GM12872 (cell line): Measurements from ENCODE around the gene ST3GAL2.

ENCODE experiments used
- TF ChIP-seq, protein P1 (sequence below): IDR thresholded peaks from 3 replicates; pipeline ENCODE4 v1.5.1; 2011; ENCODE audit warnings: low read depth, mild to moderate bottlenecking, low read length, moderate library complexity; ENCODE audit not compliant: insufficient read depth

Gene ST3GAL2

DNA sequence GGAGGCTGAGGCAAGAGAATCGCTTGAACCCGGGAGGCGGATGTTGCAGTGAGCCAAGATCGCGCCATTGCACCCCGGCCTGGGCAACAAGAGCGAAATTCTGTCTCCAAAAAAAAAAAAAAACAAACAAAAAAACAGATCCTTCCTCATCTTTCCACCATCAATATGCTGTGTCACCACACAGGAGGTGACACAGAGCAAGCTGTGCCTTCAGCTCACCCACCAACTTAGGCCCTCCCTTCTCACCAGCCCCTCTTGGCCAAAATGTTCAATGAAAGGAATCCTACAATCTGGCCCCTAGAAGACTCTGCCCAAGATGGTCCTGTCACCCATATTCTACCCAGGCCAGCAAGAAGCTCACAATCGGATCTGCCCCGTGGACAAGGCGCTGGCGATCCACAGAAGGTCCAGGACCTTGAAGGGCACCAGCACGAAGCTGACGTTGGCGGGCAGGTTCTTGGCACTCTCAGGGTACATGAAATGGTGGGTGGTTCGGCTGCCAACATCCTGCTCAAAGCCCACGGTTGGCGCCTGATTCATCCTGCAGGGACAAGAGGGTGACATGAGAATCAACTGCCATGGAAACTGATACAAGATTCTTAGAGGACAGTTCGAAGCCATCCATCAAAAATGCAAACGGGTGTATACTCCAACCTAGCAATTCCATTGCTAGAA lies 50.8 kb downstream of the ST3GAL2 start:
- TF ChIP-seq, protein P1, sequence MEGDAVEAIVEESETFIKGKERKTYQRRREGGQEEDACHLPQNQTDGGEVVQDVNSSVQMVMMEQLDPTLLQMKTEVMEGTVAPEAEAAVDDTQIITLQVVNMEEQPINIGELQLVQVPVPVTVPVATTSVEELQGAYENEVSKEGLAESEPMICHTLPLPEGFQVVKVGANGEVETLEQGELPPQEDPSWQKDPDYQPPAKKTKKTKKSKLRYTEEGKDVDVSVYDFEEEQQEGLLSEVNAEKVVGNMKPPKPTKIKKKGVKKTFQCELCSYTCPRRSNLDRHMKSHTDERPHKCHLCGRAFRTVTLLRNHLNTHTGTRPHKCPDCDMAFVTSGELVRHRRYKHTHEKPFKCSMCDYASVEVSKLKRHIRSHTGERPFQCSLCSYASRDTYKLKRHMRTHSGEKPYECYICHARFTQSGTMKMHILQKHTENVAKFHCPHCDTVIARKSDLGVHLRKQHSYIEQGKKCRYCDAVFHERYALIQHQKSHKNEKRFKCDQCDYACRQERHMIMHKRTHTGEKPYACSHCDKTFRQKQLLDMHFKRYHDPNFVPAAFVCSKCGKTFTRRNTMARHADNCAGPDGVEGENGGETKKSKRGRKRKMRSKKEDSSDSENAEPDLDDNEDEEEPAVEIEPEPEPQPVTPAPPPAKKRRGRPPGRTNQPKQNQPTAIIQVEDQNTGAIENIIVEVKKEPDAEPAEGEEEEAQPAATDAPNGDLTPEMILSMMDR, result no peak

DNA sequence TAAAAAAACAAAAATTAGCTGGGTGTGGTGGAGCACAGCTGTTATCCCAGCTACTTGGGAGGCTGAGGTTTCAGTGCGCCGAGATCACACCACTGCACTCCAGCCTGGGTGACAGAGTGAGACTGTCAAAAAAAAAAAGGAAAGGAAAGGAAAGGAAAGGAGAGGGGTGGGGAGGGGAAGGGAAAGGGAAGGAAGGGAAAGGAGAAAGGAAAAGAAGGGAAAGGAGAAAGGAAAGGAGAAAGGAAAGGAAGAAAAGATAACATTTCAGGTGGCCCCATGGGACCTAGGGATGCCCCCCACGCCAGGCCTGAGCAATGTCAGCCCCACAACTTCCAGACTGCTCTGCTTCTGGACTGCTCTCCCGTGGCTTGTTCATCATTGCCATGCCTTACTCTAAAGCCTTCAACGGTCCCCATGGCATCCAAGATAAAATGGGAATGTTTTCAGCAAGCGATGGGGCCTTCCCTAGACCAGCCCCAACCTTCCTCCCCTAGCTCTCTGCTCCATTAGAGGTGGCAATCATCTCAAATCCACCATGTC lies 55.4 kb downstream of the ST3GAL2 start:
- TF ChIP-seq, protein P1, result no peak

DNA sequence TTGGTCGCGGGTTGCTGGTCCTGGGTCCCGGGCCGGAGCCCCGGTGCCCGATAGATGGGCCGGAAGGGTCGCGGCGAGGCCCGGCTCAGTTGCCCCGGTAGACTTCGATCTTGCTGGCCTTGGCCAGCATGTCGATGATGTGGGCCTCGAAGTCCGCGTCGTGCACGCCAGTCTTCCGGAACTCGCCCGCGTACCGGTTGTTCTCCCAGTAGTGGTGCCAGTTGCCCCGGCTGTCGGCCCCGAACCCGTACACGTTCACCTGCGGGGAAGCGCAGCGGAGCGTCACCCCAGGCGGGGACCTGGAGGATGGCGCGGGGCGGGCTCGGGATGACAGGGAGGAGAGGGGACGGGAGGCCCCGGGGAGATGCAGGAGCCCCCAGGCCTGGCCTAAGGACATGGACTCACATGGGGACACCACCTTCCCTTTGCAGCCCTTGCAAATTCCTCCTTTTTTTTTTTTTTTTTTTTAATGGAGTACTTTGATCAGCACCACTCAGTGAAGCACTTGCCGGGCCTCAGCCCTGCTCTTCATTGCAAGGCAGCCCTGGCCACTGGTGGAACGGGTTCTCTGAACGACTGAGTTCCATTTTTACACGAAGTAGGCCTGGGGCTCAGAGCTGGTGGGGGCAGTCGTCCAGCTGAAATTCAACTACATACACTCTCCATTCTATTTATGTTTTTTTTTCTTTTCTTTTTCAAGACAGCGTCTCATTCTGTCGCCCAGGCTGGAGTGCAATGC lies 57.1 kb downstream of the ST3GAL2 start:
- TF ChIP-seq, protein P1, result no peak

DNA sequence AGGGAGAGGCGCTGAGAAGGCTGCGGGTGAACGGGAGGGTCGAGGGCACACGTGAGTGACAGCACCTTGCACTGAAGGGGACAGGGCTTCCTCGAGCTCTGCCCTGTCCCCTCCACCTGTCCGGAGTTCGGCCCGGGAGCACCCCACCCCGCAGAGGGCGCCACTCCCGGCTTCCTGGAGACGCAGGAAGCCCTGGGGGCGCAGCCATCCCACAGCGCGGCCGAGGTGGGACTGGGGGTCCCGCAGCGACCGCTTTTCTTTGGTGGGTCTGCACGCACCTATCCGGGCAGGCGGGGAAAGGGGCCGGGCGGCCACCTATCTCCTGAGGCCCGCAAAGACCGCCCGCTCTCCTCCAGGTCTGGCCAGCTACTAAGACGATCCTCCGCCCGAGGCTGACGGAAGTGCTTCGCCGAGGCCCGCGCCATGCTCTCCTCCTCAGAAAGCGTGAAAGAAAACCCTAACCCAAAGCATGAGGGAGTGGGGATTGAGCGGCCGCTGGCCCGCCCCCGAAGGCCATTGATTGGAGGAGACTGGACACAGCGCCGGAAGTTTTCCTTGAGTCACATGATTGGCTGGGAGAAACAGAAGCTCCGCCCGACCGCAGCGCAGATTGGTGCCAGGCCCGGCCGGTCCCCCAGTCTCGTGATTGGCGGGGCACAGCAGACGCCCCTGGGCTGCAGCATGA lies 57.8 kb downstream of the ST3GAL2 start:
- TF ChIP-seq, protein P1, result peak; percentile 45; the same call in 2 of the 3 replicates

DNA sequence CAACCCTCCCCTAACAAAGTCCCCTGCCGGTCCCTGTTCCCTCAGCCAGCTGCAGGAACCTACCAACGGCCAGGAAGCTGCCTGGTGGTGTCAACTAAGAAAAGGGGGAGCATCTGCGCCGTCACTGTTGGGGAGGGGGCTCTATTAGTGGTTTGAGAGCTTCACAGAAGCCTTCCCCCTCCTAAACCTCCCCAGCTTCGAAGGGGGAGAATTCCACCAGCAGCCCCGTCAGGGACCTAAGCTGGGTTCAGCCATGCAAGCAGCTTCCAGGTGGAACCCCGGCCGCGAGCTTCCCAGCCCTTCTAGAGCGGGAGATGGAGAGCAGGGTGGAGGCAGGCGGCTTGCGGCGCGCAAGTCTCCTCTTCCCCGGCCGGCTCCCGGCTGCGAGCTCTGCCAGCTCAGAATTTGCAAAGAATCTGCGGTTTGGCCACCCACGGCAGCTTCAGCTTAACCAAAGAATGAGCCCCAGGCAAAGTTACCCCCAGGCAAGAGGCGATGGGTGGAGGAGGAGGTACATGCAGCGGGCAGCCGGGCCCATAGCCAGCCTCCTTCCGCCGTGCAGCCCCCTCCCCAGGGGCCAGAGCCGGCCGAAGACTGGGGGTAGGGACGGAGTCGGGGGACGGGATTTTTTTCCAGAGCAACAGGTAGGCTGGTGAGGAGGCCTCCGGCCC lies 58.5 kb downstream of the ST3GAL2 start:
- TF ChIP-seq, protein P1, result no peak

DNA sequence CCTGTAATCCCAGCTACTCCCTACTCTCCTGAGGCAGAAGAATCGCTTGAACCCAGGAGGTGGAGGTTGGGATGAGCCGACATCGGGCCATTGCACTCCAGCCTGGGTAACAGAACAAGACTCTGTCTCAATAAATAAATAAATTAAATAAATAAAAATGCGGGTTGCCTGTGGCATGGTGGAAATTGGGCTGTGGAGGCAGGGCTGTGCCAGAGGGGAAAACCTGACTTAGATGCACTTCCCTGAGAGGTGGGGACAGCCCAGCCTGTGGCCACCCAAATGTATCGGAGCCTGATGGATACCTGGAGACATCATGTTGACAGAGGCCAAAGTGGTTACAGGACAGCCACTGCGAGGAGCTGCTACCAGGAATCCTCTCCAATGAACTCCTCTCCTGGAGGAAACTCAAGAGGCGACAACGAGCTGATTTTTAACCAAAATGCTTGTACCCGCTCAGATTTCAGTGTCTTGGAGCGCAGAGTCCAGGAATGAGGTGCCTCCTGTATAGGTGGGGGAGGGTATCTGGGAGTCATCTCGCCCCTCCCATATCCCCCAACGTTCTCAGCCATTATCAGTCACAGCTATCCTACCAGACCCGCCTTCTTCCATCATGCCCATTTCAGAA lies 59.9 kb downstream of the ST3GAL2 start:
- TF ChIP-seq, protein P1, result no peak

DNA sequence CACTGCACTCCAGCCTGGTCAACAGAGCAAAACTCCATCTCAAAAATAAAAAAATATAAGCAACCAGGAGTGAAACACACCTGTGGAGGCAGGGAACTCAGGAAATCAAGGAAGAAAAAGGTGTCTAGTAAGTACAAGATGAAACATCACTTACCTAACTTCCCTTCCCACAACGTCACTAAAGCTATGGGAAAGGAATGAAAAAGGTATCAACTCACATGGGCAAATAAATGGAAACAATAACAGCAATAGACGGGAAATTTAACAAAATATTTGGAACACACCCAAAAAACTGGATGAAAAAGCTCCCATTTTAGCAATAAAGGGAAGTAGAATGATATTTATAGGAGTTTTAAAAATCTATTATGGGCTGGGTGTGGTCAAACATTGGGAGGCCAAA lies 61.1 kb downstream of the ST3GAL2 start:
- TF ChIP-seq, protein P1, result no peak
